ENCODE results near the gene PERCC1.
"Not testable (repeated sequence)": the region's sequence is repeated elsewhere in the genome, so short reads cannot be mapped to it uniquely, and the experiment has no call there.

PERCC1 gene

GRCh38 chr16:1434644-1435592, 4.0 kb downstream of the PERCC1 start:
- DNase-seq (ENCODE audit: low read depth): no peak

- no peak for DNase-seq (ENCODE audit: low read depth)
Observed at GRCh38 chr16:1435921-1436697, 5.2 kb downstream of the PERCC1 start.

GRCh38 chr16:1436731-1437355, 6.0 kb downstream of the PERCC1 start:
- DNase-seq (ENCODE audit: low read depth): no peak

- no peak for DNase-seq (ENCODE audit: low read depth)
Observed at GRCh38 chr16:1437606-1438005, 6.7 kb downstream of the PERCC1 start.

GRCh38 chr16:1438229-1439057, 7.6 kb downstream of the PERCC1 start:
- DNase-seq (ENCODE audit: low read depth): no peak

- DNase-seq (ENCODE audit: low read depth): no peak
Observed at GRCh38 chr16:1439058-1439698, 8.3 kb downstream of the PERCC1 start.

- not testable (repeated sequence) for DNase-seq (ENCODE audit: low read depth)
Observed at GRCh38 chr16:1439699-1440074, 8.8 kb downstream of the PERCC1 start.

GRCh38 chr16:1441391-1441829, 10.5 kb downstream of the PERCC1 start:
- no peak for DNase-seq (ENCODE audit: low read depth)

GRCh38 chr16:1442697-1443096, 11.8 kb downstream of the PERCC1 start:
- DNase-seq (ENCODE audit: low read depth): no peak

GRCh38 chr16:1443403-1443973, 12.6 kb downstream of the PERCC1 start:
- no peak for DNase-seq (ENCODE audit: low read depth)

GRCh38 chr16:1443980-1444729, 13.3 kb downstream of the PERCC1 start, which contains the start of gene CCDC154:
CCDC154 (minus strand) TSS chr16:1444556; CDS start chr16:1444322, 234 bp downstream.
- DNase-seq (ENCODE audit: low read depth): no peak

GRCh38 chr16:1444730-1445517, 14.0 kb downstream of the PERCC1 start:
- DNase-seq (ENCODE audit: low read depth): no peak

- DNase-seq (ENCODE audit: low read depth): no peak
Observed at GRCh38 chr16:1445518-1446203, 14.8 kb downstream of the PERCC1 start.

- DNase-seq (ENCODE audit: low read depth): no peak
Observed at GRCh38 chr16:1446296-1447080, 15.6 kb downstream of the PERCC1 start.

GRCh38 chr16:1447965-1448364, 17.1 kb downstream of the PERCC1 start:
- no peak for DNase-seq (ENCODE audit: low read depth)

GRCh38 chr16:1448536-1449116, 17.7 kb downstream of the PERCC1 start:
- DNase-seq (ENCODE audit: low read depth): no peak

- no peak for DNase-seq (ENCODE audit: low read depth)
Observed at GRCh38 chr16:1449201-1449788, 18.4 kb downstream of the PERCC1 start.

Data from CMK (cell line).